ENCODE measurements around the gene LYPLAL1. TPM values are rescaled to one million over a fixed set of nuclear protein-coding genes. Genes with fewer than 3 reads are reported as not detected.

Gene LYPLAL1
- total RNA-seq, 1 experiment from 2014 or later, result 21.1 TPM

- H3K18ac ChIP-seq (ENCODE audit: insufficient read length, low read depth, low read length), result no peak overlapping the region
- H3K4ac ChIP-seq (ENCODE audit: low read depth, low read length), result no peak overlapping the region
- H4K91ac ChIP-seq (ENCODE audit: insufficient read length, low read depth, low read length), result no peak overlapping the region
- no peaks in the 10 kb centered on the region for H3K4me1 ChIP-seq (ENCODE audit: insufficient read depth, low read length)
- H2BK5ac ChIP-seq (ENCODE audit: insufficient read length, low read length), result no peak overlapping the region
- no peaks in the 10 kb centered on the region for H3K79me1 ChIP-seq (ENCODE audit: insufficient read depth, low read depth, low read length, poor library complexity, severe bottlenecking)
- H3K56ac ChIP-seq (ENCODE audit: insufficient read length, low read depth, low read length), result no peak overlapping the region
- no peak overlapping the region for H2BK12ac ChIP-seq (ENCODE audit: insufficient read length, low read depth, low read length)
- no peaks in the 10 kb centered on the region for H3K79me2 ChIP-seq (ENCODE audit: insufficient read depth, low read length)
- no peak overlapping the region for H2BK120ac ChIP-seq (ENCODE audit: low read depth, low read length, poor library complexity, severe bottlenecking)
- H3K27me3 Mint-ChIP-seq (ENCODE audit: low read depth), result no peaks in the 10 kb centered on the region
- H3T11ph ChIP-seq (ENCODE audit: low read length), result no peak overlapping the region
- H3K4me1 Mint-ChIP-seq, result no peaks in the 10 kb centered on the region
- no CpG with 5 or more reads among the region's 3 CpGs for WGBS (ENCODE audit: extremely low coverage, insufficient read length, low lambda C conversion rate)
- H3K9me3 Mint-ChIP-seq, result no peaks in the 10 kb centered on the region
- H4K20me1 ChIP-seq (ENCODE audit: control insufficient read depth, insufficient read depth, insufficient read length), result no peaks in the 10 kb centered on the region
- no peaks in the 10 kb centered on the region for H3K27me3 ChIP-seq (ENCODE audit: insufficient read depth, low read length)
- no peak overlapping the region for H2BK15ac ChIP-seq (ENCODE audit: low read depth, low read length)
- H4K5ac ChIP-seq (ENCODE audit: insufficient read length, low read depth, low read length), result no peak overlapping the region
- H3K4me2 ChIP-seq (ENCODE audit: insufficient read depth, insufficient read length, low read length), result no peak overlapping the region
- no peak for DNase-seq
- H3K4me3 Mint-ChIP-seq, result no peak overlapping the region
- no peaks in the 10 kb centered on the region for H3K9me3 ChIP-seq (ENCODE audit: control insufficient read depth, low read depth, low read length)
- no peak overlapping the region for H3K14ac ChIP-seq (ENCODE audit: insufficient read depth, low read length)
- H3K27ac ChIP-seq (ENCODE audit: insufficient read length, low read depth, low read length), result no peak overlapping the region
- H2AK5ac ChIP-seq (ENCODE audit: insufficient read length, low read length), result no peak overlapping the region
- H3K23ac ChIP-seq (ENCODE audit: insufficient read length, low read depth, low read length), result no peak overlapping the region
- no peak overlapping the region for H2BK20ac ChIP-seq (ENCODE audit: low read depth, low read length, poor library complexity, severe bottlenecking)
- no peak overlapping the region for H2AFZ ChIP-seq (ENCODE audit: low read length)
- no peak overlapping the region for H4K8ac ChIP-seq (replicated peaks; ENCODE audit: insufficient read length, low read depth, low read length)
- no peak overlapping the region for H3K9ac ChIP-seq (ENCODE audit: extremely low read depth, insufficient read length, low read length)
- no peak overlapping the region for H3K27ac Mint-ChIP-seq
- no peak for TF ChIP-seq CTCF (conservative IDR thresholded peaks at IDR 0.05)
- no peaks in the 10 kb centered on the region for H3K23me2 ChIP-seq (ENCODE audit: insufficient read length, low read depth, low read length, poor library complexity, severe bottlenecking)
- no peaks in the 10 kb centered on the region for H3K36me3 Mint-ChIP-seq (ENCODE audit: insufficient read depth in 1 of 3, low read depth in 3 of 3)
Observed at GRCh38 chr1:219152751-219153150, 20.9 kb upstream of the LYPLAL1 start.
